Left kidney (tissue), 2 donors: ENCODE measurements around the gene ALDOA. TPM values are rescaled to one million over a fixed set of nuclear protein-coding genes. Genes with fewer than 3 reads are reported as not detected.
"Not testable (repeated sequence)": the region's sequence is repeated elsewhere in the genome, so short reads cannot be mapped to it uniquely, and the experiment has no call there.

Experiments used
- DNase-seq: peaks from one replicate; pipeline ENCODE4 v3.0.0-alpha.2; 2013
- polyA plus RNA-seq: library from polyadenylated mRNA; unstranded; fragments of 120-200 nt; gene quantifications from one replicate; pipeline ENCODE4 v1.2.1, GENCODE V29; 2013; ENCODE audit not compliant: insufficient read length

Gene ALDOA
- polyA plus RNA-seq, 1 donor: 449 TPM

- no peak for DNase-seq
Measured at GRCh38 chr16:30113031-30113710, 47.6 kb downstream of the ALDOA start, which contains the start of gene GDPD3. GDPD3 (minus strand) TSS chr16:30113537; CDS start chr16:30113478, 59 bp downstream.

- no peak for DNase-seq
Measured at GRCh38 chr16:30113711-30114333, 48.3 kb downstream of the ALDOA start.

- DNase-seq: no peak
Measured at GRCh38 chr16:30114411-30114810, 48.9 kb downstream of the ALDOA start.

DNA sequence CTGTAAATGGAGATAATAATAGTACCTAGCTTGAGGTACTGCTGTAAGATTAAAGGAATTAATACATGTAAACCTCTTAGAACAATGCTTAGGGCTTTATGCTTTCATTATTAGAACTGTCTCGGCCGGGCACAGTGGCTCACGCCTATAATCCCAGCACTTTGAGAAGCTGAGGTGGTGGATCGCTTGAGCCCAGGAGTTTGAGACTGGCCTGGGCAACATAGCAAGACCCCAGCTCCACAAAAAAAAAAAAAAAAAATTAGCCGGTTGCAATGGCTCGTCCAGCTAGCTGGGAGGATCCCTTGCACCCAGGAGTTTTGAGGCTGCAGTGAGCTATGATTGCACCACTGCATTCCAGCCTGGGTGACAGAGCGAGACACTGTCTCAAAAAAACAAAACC, 49.3 kb downstream of the ALDOA start:
- DNase-seq: not testable (repeated sequence)

DNA sequence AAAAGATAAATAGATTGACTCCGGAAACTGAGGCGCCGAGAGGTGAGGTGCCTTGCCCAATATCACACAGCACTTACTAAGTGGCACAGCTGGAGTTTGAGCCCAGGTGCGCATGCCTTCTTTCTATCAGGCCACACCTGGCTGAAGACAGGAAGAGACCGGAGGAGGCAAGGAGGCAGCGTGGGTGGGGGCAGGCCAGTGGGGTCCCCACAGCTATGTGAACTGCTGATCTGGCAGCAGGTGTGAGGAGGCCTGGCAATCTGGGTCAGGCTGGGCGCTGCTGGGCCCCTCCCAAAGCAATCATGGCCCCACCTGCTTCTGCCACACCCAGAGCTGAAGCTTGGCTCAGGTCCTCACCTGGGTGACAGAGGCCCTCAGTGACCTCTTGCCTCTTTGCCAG, 49.7 kb downstream of the ALDOA start:
- no peak for DNase-seq

DNA sequence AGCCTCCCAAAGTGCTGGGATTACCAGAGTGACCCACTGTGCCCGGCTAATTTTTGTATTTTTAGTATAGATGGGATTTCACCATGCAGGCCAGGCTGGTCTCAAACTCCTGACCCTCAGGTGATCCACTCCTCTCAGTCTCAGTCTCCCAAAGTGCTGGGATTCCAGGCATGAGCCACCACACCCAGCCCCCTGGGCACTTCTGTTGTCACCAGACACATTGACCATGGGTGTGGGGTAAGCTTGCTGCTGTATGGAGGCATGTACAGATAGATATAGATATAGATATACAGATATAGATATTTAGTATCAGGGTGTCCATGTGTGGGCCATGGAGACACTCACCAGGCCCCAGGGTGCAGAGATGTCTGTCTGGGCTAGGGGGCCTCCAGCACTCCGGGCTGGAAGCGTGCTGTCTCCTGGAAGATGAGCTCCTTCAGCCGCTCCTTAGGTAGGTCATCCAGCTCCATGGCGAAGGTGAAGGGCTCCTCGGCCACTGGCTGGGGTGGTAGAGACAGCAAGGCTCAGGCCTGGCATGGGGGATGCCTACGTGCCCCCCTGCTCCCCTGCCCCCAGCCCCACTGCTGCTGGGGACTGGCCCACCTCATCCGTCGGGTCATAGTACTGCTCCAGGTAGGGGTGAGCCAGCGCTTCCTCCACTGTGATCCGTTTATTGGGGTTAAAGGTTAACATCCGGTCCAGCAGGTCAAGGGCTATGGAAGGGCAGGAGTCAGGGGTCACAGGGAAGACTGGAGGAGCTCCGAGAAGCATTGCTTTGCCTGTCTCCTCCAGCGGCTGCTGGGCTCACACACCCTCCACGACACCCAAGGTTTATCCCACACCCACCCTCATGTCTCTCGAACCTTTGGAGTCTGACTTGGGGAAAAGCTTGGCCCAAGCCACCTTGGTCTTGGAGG, 51.0 kb downstream of the ALDOA start:
- DNase-seq: no peak

GRCh38 chr16:30117768-30118167, 52.2 kb downstream of the ALDOA start:
- DNase-seq: no peak

GRCh38 chr16:30119428-30119827, 53.9 kb downstream of the ALDOA start:
- no peak for DNase-seq

Other genes with a start within 250 kb of the ALDOA start
- gene PAGR1, start 249.6 kb upstream of the ALDOA start, polyA plus RNA-seq: 33.5 TPM
- gene MVP, start 245.3 kb upstream of the ALDOA start, polyA plus RNA-seq: 15.3 TPM
- gene CDIPT, start 202.5 kb upstream of the ALDOA start, polyA plus RNA-seq: 79.4 TPM
- gene SEZ6L2, start 166.2 kb upstream of the ALDOA start, polyA plus RNA-seq: 8.2 TPM
- 0.86 TPM for gene ASPHD1, start 165.3 kb upstream of the ALDOA start, polyA plus RNA-seq
- 23.9 TPM for gene KCTD13, start 139.5 kb upstream of the ALDOA start, polyA plus RNA-seq
- 93.1 TPM for gene TMEM219, start 103.7 kb upstream of the ALDOA start, polyA plus RNA-seq
- gene TAOK2, start 91.9 kb upstream of the ALDOA start, polyA plus RNA-seq: 45.3 TPM
- gene HIRIP3, start 70.1 kb upstream of the ALDOA start, polyA plus RNA-seq: 17.0 TPM
- gene INO80E, start 69.5 kb upstream of the ALDOA start, polyA plus RNA-seq: 46.2 TPM
- 3.0 TPM for gene DOC2A, start 54.7 kb upstream of the ALDOA start, polyA plus RNA-seq
- not detected for gene C16orf92, start 42.6 kb upstream of the ALDOA start, polyA plus RNA-seq
- 1.2 TPM for gene TLCD3B, start 34.5 kb upstream of the ALDOA start, polyA plus RNA-seq
- gene PPP4C, start 10.2 kb downstream of the ALDOA start, polyA plus RNA-seq: 82.7 TPM
- 1.1 TPM for gene TBX6, start 26.2 kb downstream of the ALDOA start, polyA plus RNA-seq
- gene YPEL3, start 30.5 kb downstream of the ALDOA start, polyA plus RNA-seq: 43.1 TPM
- 13.6 TPM for gene GDPD3, start 47.8 kb downstream of the ALDOA start, polyA plus RNA-seq
- 73.6 TPM for gene MAPK3, start 57.5 kb downstream of the ALDOA start, polyA plus RNA-seq
- 7.3 TPM for gene CORO1A, start 117.8 kb downstream of the ALDOA start, polyA plus RNA-seq
- gene BOLA2B, start 127.9 kb downstream of the ALDOA start, polyA plus RNA-seq: 23.4 TPM
- 30.7 TPM for gene SLX1A, start 128.1 kb downstream of the ALDOA start, polyA plus RNA-seq
- 15.8 TPM for gene SULT1A3, start 133.5 kb downstream of the ALDOA start, polyA plus RNA-seq
- 27.9 TPM for gene NPIPB13, start 182.7 kb downstream of the ALDOA start, polyA plus RNA-seq